ENCODE data around the gene RUNX1. TPM values are rescaled to one million over a fixed set of nuclear protein-coding genes. Genes with fewer than 3 reads are reported as not detected.

The RUNX1 gene
- total RNA-seq, 2 donors from 2014 or later: 21.3 to 23.0 TPM

DNA sequence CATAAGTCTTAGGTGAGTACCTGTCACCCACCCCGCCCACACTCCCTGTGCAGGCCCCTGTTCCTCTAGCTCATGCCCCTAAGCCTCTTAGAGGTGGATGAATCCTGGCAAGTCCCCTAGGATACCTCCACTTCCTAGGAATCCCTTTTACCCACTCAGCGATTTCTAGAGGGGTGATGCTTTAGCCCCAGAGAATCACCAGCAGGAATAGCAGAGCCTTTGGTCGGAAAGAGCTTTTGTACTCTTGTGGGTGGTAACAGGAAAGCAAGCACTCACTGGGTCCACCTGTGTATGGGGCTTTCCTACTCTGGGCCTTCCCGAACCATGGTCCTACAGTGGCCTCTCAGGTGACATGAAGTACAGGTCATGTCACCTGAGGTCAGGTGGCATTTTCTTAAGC, 207.9 kb downstream of the RUNX1 start:
- DNase-seq: no peak
- H3K9ac ChIP-seq (ENCODE audit: low read depth in 2 of 2, low read length in 2 of 2): no peak overlapping the region
- TF ChIP-seq, protein P1, sequence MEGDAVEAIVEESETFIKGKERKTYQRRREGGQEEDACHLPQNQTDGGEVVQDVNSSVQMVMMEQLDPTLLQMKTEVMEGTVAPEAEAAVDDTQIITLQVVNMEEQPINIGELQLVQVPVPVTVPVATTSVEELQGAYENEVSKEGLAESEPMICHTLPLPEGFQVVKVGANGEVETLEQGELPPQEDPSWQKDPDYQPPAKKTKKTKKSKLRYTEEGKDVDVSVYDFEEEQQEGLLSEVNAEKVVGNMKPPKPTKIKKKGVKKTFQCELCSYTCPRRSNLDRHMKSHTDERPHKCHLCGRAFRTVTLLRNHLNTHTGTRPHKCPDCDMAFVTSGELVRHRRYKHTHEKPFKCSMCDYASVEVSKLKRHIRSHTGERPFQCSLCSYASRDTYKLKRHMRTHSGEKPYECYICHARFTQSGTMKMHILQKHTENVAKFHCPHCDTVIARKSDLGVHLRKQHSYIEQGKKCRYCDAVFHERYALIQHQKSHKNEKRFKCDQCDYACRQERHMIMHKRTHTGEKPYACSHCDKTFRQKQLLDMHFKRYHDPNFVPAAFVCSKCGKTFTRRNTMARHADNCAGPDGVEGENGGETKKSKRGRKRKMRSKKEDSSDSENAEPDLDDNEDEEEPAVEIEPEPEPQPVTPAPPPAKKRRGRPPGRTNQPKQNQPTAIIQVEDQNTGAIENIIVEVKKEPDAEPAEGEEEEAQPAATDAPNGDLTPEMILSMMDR (IDR thresholded peaks at IDR 0.05): no peak
- intact Hi-C loops (cut with DNase I): no loop called here
- H3K4me1 ChIP-seq: peaks cover 16% of the 10 kb centered on the region
- no peaks in the 10 kb centered on the region for H3K36me3 ChIP-seq
- H3K9me3 ChIP-seq: no peaks in the 10 kb centered on the region
- H3K27ac ChIP-seq: no peak overlapping the region
- no peak overlapping the region for H3K4me3 ChIP-seq
- no peaks in the 10 kb centered on the region for H3K27me3 ChIP-seq

- Histone ChIP-seq H3K9ac (ENCODE audit: low read depth in 2 of 2, low read length in 2 of 2) (no peak overlapping the region), H3K27me3 (no peaks in the 10 kb centered on the region), H3K36me3 (no peaks in the 10 kb centered on the region), H3K9me3 (no peaks in the 10 kb centered on the region), H3K4me3 (no peak overlapping the region), H3K4me1 (peaks cover 11% of the 10 kb centered on the region), H3K27ac (no peak overlapping the region)
- TF ChIP-seq, protein P1 (IDR thresholded peaks at IDR 0.05): no peak
- no peak for DNase-seq
- intact Hi-C loops (cut with DNase I): no loop called here
Observed at GRCh38 chr21:34840693-34841092, 208.4 kb downstream of the RUNX1 start.

- Histone ChIP-seq H3K27ac (no peak overlapping the region), H3K4me1 (no peaks in the 10 kb centered on the region), H3K4me3 (no peak overlapping the region), H3K36me3 (no peaks in the 10 kb centered on the region), H3K27me3 (no peaks in the 10 kb centered on the region), H3K9me3 (no peaks in the 10 kb centered on the region), H3K9ac (ENCODE audit: low read depth in 2 of 2, low read length in 2 of 2) (no peak overlapping the region)
- intact Hi-C loops (cut with DNase I): no loop called here
- TF ChIP-seq, protein P1 (IDR thresholded peaks at IDR 0.05): no peak
- DNase-seq: no peak
Observed at GRCh38 chr21:34838956-34839820, 209.9 kb downstream of the RUNX1 start.

DNA sequence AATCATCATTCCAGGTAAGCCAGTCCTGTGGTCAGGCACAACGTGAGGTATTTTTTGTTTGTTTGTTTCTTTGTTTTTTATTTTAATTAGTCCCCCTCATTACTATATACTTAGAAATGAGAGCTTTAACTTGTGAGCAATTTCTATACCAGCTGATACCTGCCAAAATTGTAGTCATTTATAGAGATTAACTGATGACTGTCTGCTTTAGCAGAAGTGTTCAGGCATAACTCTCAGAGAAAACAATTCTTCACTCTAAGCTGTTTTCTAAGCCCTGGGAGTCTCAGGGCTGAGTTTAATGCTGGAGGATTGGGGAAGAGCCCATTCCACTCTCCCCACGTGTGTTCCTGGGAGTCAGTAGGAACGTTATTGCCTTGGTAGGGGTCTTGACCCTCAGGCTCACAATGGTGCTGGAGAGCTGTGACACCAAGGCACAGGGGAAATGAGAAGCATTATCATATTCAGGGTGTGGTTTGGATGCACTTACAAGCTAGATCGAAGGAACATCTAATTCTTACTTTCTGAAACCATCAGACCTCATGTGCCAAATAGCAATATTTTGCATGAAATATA, 212.1 kb downstream of the RUNX1 start:
- Histone ChIP-seq H3K27ac (no peak overlapping the region), H3K9me3 (no peaks in the 10 kb centered on the region), H3K27me3 (no peaks in the 10 kb centered on the region), H3K4me1 (no peaks in the 10 kb centered on the region), H3K36me3 (peaks cover 4% of the 10 kb centered on the region), H3K9ac (ENCODE audit: low read depth in 2 of 2, low read length in 2 of 2) (no peak overlapping the region), H3K4me3 (no peak overlapping the region)
- intact Hi-C loops (cut with DNase I): no loop called here
- DNase-seq: no peak
- TF ChIP-seq, protein P1 (IDR thresholded peaks at IDR 0.05): no peak

DNA sequence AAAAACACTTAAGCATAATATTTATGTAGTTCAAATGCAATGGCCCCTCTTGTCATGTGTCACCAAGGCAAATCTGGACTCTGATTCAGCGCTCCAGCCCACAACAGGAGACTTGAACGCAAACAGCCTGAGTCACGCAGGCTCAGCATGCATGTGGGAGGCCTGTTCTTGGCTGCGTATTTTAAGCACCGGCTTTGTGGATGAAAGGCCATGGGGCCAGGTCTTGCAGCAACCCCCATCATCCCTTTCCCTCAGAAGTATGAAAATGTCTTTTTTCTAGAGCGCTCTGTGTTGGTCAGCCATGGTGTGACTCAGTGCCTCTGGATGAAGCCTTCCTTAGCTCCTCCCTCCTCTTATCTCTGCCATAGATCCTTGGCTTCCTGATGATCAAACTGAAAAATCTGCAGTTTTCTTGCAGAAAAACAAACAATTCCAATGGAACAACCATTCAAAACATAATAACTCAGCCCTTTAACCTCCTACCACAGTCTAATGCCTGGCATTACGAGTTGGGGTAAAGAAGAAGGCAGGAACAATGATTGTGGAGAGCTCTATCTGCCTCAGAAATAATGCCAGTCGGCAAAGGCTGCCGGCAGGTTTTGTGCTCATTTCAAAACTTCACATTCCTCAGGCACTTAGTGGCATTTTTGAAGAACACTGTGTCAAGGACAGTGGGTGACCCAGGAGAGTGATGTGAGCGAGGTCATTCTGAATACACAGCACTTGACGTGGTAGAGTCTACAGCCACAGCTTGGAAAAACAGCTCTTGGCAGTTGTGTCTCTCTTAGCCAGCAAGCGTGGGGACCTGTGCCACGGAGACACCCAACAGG, 212.8 kb downstream of the RUNX1 start:
- H3K27ac ChIP-seq: no peak overlapping the region
- intact Hi-C loops (cut with DNase I): no loop called here
- H3K27me3 ChIP-seq: no peaks in the 10 kb centered on the region
- TF ChIP-seq, protein P1 (IDR thresholded peaks at IDR 0.05): no peak
- H3K9ac ChIP-seq (ENCODE audit: low read depth in 2 of 2, low read length in 2 of 2): no peak overlapping the region
- no peaks in the 10 kb centered on the region for H3K9me3 ChIP-seq
- H3K4me1 ChIP-seq: no peaks in the 10 kb centered on the region
- H3K36me3 ChIP-seq: peaks cover 4% of the 10 kb centered on the region
- no peak overlapping the region for H3K4me3 ChIP-seq
- no peak for DNase-seq
